ENCODE measurements around the gene PTPN22.

GRCh38 chr1:113769601-113769970 lies 101.9 kb downstream of the PTPN22 start:
- TF ChIP-seq CTCF (IDR thresholded peaks at IDR 0.05) (no peak), POLR2A (IDR thresholded peaks at IDR 0.05) (no peak)
